A172 (cell line): ENCODE measurements around the gene LSS. TPM values are rescaled to one million over a fixed set of nuclear protein-coding genes. Genes with fewer than 3 reads are reported as not detected.
A peak's percentile ranks its signal among the peaks of the same experiment; 100 is the strongest.
"Not testable (repeated sequence)": the region's sequence is repeated elsewhere in the genome, so short reads cannot be mapped to it uniquely, and the experiment has no call there.

Experiments used
- DNase-seq: peaks from one replicate; pipeline ENCODE4 v3.0.0-alpha.2; 2015; ENCODE audit warnings: low spot score
- total RNA-seq: library from RNA; depleted of rRNA; stranded (reverse); fragments of >200 nt; shearing (Covaris generic); gene quantifications from 2 replicates; pipeline ENCODE4 v1.2.3, GENCODE V29; 2014

Gene LSS
- total RNA-seq, 1 experiment from 2014 or later = 76.0 TPM

GRCh38 chr21:46152927-46153246 is 75.7 kb downstream of the LSS start:
- DNase-seq = no peak

GRCh38 chr21:46151989-46152926 is 76.3 kb downstream of the LSS start:
- no peak for DNase-seq

- DNase-seq = no peak
Observed at GRCh38 chr21:46151261-46151988, 77.1 kb downstream of the LSS start.

- DNase-seq = no peak
Observed at GRCh38 chr21:46150491-46151121, 78.0 kb downstream of the LSS start.

GRCh38 chr21:46150073-46150472 is 78.5 kb downstream of the LSS start:
- no peak for DNase-seq

GRCh38 chr21:46149205-46149901 is 79.2 kb downstream of the LSS start:
- DNase-seq = no peak

- no peak for DNase-seq
Observed at GRCh38 chr21:46148106-46148505, 80.5 kb downstream of the LSS start.

- peak; percentile 33 for DNase-seq
Observed at GRCh38 chr21:46147429-46147828, 81.1 kb downstream of the LSS start.

GRCh38 chr21:46146856-46147255 is 81.7 kb downstream of the LSS start:
- no peak for DNase-seq

GRCh38 chr21:46145840-46146691 is 82.5 kb downstream of the LSS start:
- DNase-seq = no peak

- DNase-seq = no peak
Observed at GRCh38 chr21:46145159-46145839, 83.3 kb downstream of the LSS start.

- no peak for DNase-seq
Observed at GRCh38 chr21:46144464-46145070, 84.0 kb downstream of the LSS start.

GRCh38 chr21:46142582-46143473 is 85.7 kb downstream of the LSS start:
- no peak for DNase-seq

GRCh38 chr21:46141767-46142581 is 86.6 kb downstream of the LSS start:
- DNase-seq = no peak

- DNase-seq = not testable (repeated sequence)
Observed at GRCh38 chr21:46140352-46141003, 88.1 kb downstream of the LSS start.

GRCh38 chr21:46139686-46140085 is 88.9 kb downstream of the LSS start:
- no peak for DNase-seq

GRCh38 chr21:46138383-46138970 is 90.1 kb downstream of the LSS start:
- DNase-seq = no peak
